Muscle layer of duodenum (tissue), 2 donors: ENCODE measurements around the gene ANKRD65.
"Not testable (repeated sequence)": the region's sequence is repeated elsewhere in the genome, so short reads cannot be mapped to it uniquely, and the experiment has no call there.

ENCODE experiments used
- H3K27ac ChIP-seq: one replicate; pipeline ENCODE4 v1.7.0; 2013; ENCODE audit warnings: mild to moderate bottlenecking, low read length
- H3K27me3 ChIP-seq: one replicate; pipeline ENCODE4 v1.7.0; 2013; ENCODE audit warnings: low read depth, mild to moderate bottlenecking, control low read depth, low read length
- H3K36me3 ChIP-seq, 2 donors: one replicate each; pipeline ENCODE4 v1.7.0; 2013; ENCODE audit warnings: low read length in 2 of 2, control low read depth in 1 of 2, mild to moderate bottlenecking in 1 of 2; ENCODE audit not compliant: insufficient read depth in 2 of 2, control insufficient read depth in 1 of 2
- H3K4me1 ChIP-seq, 2 donors: one replicate each; pipeline ENCODE4 v1.7.0; 2013; ENCODE audit warnings: low read length in 2 of 2, mild to moderate bottlenecking in 2 of 2, control low read depth in 1 of 2, moderate library complexity in 1 of 2; ENCODE audit not compliant: insufficient read depth in 2 of 2, control insufficient read depth in 1 of 2
- H3K4me3 ChIP-seq, 2 donors: one replicate each; pipeline ENCODE4 v1.7.0; 2013; ENCODE audit warnings: low read length in 2 of 2, low read depth in 1 of 2, mild to moderate bottlenecking in 1 of 2
- H3K9me3 ChIP-seq, 2 donors: one replicate each; pipeline ENCODE4 v1.7.0; 2013; ENCODE audit warnings: low read length in 2 of 2, control low read depth in 1 of 2, mild to moderate bottlenecking in 1 of 2; ENCODE audit not compliant: control insufficient read depth in 1 of 2
- donor health status: healthy.

Gene ANKRD65

DNA sequence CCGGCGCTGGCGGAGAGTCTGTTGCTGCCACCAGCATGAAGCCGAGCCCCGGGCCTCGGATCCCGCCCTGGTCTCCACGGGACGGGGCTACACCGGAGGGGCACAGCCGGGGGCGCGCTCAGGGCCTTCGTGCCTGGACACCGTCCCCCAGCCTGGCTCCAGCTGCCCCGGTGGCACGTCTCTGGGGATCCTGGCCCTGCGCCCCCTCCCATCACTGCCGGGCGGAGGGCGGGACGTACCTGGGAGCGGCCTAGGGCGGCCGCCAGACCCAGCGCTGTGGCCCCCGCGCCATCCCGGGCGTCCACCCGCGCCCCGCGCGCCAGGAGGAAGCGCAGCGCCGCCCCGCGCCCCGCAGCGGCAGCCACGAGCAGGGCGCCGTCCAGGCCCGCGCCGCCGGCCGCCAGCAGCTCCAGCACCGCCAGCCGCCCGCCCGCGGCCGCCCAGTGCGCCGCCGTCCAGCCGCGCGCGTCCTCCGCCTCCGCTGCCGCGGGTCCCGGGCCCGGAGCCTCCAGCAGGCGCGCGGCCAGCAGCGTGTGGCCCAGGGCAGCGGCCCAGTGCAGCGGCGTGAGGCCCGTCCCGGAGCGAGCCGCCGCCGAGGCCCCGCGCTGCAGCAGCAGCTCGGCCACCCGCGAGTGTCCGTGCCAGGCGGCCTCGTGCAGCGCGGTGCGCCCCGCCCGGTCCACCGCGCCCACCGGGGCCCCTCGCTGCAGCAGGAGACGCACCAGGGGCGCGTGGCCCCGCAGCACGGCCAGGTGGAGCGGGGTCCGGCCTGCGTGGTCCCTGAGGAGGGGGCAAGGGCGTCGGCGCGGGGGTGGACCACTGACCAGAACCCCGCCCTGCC, 1.0 kb downstream of the ANKRD65 start:
- Histone ChIP-seq H3K27ac (no peak overlapping the region), H3K27me3 (no peaks in the 10 kb centered on the region), H3K4me1 (peaks cover 0 to 16% of the 10 kb centered on the region in 2 donors), H3K4me3 (peak overlapping the region in 1 of 2 donors; percentile 53), H3K36me3 (no peaks in the 10 kb centered on the region), H3K9me3 (no peaks in the 10 kb centered on the region)

DNA sequence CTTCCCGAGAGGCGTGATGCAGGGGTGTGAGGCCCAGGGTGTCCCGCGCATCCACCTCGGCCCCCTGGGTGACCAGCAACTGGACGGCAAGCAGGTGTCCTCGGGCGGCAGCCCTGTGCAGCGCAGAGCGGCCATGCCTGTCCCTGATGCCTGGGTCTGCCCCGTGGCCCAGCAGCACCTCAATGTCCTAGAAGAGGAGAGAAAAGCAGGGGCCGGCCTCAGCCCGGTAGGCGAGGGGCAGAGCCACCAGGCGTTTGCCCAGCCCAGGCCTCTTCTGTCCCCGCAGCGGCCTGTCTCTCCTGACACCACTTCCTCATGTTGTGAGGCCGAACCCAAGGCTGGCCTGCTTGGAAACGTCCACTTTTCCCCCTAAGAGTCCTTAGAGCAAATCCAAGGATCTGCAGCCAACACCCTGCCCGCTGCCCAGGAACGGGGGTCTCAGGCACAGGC, 1.7 kb downstream of the ANKRD65 start:
- peak overlapping the region in 1 of 2 donors; percentile 53 for H3K4me3 ChIP-seq
- H3K27ac ChIP-seq, result no peak overlapping the region

GRCh38 chr1:1418464-1419362, 2.4 kb downstream of the ANKRD65 start:
- Histone ChIP-seq H3K9me3 (no peaks in the 10 kb centered on the region), H3K36me3 (no peaks in the 10 kb centered on the region), H3K4me1 (peaks cover 0 to 16% of the 10 kb centered on the region in 2 donors), H3K4me3 (no peak overlapping the region), H3K27me3 (no peaks in the 10 kb centered on the region), H3K27ac (no peak overlapping the region)

More for the DNA sequence above, 1.7 kb downstream of the ANKRD65 start:
- Histone ChIP-seq H3K27me3 (no peaks in the 10 kb centered on the region), H3K4me1 (peaks cover 0 to 16% of the 10 kb centered on the region in 2 donors), H3K9me3 (no peaks in the 10 kb centered on the region), H3K36me3 (no peaks in the 10 kb centered on the region)

DNA sequence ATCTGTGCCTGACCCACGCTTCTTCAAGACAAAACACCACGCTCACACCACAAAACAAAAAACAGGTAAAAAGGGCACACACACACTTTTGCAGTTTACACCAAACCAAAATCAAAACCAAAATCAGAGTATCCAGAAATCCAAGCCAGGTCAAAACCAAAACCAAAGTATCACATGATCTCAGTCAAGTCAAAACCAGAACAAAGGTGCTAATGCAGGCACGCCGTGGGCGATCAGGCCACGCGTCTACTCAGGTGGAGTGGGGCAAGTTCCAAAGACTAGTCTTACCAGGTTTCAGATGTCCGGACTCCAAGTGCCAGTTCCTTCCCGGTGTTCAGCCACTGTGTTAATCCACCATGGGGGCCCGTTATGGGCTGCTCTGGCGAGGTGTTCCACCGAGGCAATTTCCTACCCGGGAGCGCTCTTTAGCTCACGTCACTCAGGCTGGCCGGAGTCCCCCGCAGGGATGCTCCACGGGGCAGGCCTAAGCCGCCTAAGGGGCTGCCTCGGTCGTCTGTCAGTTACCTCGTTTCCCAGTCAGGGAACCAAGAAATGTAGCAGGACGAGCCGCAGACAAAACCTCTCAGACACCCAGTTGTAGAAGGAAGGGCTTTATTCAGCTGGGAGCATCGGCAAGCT, 3.1 kb downstream of the ANKRD65 start:
- H3K27ac ChIP-seq, H3K36me3 ChIP-seq, H3K27me3 ChIP-seq, H3K4me3 ChIP-seq, H3K9me3 ChIP-seq: not testable (repeated sequence)
- peaks cover 0 to 16% of the 10 kb centered on the region in 2 donors for H3K4me1 ChIP-seq

DNA sequence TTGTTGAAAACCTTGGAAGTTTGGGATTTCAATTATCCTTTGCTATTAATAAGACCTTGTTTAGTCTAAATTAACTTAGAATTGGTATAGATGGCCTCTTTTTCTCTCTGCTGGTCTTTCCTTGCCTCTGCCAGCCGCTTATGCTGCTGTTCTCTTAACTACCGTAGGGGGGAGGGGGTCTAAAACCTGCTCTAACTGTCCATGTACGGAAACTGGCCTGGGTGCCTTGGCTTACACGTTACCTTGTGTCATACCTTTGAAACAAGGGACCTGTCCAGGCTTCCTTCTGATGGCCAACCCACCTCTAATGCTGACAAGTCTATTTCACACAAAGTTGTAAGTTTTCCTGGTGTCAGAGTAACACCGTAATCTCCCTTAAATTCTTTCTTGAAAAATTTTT, 3.7 kb downstream of the ANKRD65 start:
- not testable (repeated sequence) for H3K27ac ChIP-seq, H3K9me3 ChIP-seq, H3K4me3 ChIP-seq, H3K36me3 ChIP-seq, H3K27me3 ChIP-seq
- peaks cover 0 to 16% of the 10 kb centered on the region in 2 donors for H3K4me1 ChIP-seq

- no peaks in the 10 kb centered on the region for H3K27me3 ChIP-seq
- H3K4me3 ChIP-seq, result no peak overlapping the region
- no peak overlapping the region for H3K27ac ChIP-seq
- H3K36me3 ChIP-seq, result no peaks in the 10 kb centered on the region
- H3K9me3 ChIP-seq, result no peaks in the 10 kb centered on the region
- peaks cover 0 to 8% of the 10 kb centered on the region in 2 donors for H3K4me1 ChIP-seq
Measured at GRCh38 chr1:1415751-1416150, 5.3 kb downstream of the ANKRD65 start.

DNA sequence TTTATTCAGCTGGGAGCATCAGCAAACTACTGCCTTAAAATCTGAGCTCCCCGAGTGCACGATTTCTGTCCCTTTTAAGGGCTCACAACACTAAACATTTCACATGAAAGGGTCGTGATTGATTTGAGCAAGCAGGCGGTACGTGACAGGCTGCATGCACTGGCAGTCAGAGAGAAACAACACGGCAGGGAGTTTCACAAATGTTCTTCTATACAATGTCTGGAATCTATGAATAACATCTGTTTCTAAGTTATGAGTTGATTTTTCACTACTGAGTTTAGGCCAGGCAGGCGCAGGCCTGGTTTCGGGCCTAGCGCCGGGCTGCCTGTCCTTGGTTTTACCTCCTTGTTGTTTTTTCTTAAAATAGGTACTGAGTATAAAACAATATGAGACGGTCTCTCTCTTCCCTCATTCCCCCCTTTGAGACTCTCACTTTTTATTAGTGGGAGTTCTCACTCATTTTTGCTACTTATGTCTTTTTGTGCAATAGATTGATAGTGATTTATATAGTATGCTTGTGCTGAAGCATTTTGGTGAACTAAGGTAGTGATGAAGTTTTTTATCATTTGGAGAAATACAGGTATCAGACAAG, 8.7 kb downstream of the ANKRD65 start:
- peaks cover 4 to 14% of the 10 kb centered on the region in 2 donors for H3K4me1 ChIP-seq
- not testable (repeated sequence) for H3K36me3 ChIP-seq, H3K4me3 ChIP-seq, H3K9me3 ChIP-seq, H3K27ac ChIP-seq, H3K27me3 ChIP-seq

GRCh38 chr1:1411626-1412025, 9.4 kb downstream of the ANKRD65 start:
- Histone ChIP-seq H3K4me1 (peaks cover 4 to 16% of the 10 kb centered on the region in 2 donors), H3K27ac (no peak overlapping the region), H3K27me3 (no peaks in the 10 kb centered on the region), H3K9me3 (no peaks in the 10 kb centered on the region), H3K4me3 (no peak overlapping the region), H3K36me3 (no peaks in the 10 kb centered on the region)

DNA sequence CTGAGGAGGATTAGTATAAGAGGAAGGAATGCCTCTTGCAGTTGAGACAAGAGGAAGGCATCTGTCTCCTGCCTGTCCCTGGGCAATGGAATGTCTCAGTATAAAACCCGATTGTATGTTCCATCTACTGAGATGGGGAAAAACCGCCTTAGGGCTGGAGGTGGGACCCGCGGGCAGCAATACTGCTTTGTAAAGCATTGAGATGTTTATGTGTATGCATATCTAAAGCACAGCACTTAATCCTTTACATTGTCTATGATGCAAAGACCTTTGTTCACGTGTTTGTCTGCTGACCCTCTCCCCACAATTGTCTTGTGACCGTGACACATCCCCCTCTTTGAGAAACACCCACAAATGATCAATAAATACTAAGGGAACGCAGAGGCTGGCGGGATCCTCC, 10.8 kb downstream of the ANKRD65 start:
- not testable (repeated sequence) for H3K27me3 ChIP-seq, H3K36me3 ChIP-seq, H3K9me3 ChIP-seq, H3K4me3 ChIP-seq, H3K27ac ChIP-seq
- peaks cover 14 to 30% of the 10 kb centered on the region in 2 donors for H3K4me1 ChIP-seq

DNA sequence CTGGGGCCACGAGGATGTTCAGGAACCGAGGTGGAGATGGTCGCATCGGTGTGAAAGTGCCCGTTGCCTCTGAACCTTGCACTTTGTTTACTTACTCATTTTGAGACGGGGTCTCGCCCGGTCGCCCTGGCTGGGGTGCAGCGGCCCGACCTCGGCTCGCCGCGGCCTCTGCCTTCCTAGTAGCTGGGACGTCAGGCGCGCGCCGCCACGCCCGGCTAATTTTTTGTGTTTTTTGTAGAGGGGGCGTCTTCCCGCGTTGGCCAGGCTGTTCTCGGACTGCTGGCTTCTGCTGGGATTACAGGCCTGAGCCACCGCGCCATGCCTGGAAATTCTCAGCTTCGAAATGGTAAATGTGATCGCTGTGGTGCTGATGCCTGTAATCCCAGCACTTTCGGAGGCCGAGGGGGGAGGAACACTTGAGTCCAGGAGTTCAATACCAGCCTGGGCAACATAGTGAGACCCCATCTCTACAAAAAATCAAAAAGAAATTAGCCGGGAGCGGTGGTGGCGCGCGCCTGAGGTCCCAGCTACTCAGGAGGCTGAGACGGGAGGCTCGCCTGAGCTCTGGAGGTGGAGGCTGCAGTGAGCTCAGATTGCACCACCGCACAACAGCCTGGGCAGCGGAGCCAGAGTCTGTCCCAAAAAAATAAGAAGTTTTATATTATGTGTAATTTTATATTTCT, 13.3 kb downstream of the ANKRD65 start:
- Histone ChIP-seq H3K27ac (peak overlapping the region; percentile 80), H3K36me3 (peaks cover 13 to 24% of the 10 kb centered on the region in 2 donors), H3K27me3 (no peaks in the 10 kb centered on the region), H3K4me3 (peak overlapping the region; percentile 79 to 98), H3K4me1 (peaks cover 14 to 32% of the 10 kb centered on the region in 2 donors), H3K9me3 (no peaks in the 10 kb centered on the region)
